PC-3 (cell line): ENCODE measurements around the gene FASLG. TPM values are rescaled to one million over a fixed set of nuclear protein-coding genes. Genes with fewer than 3 reads are reported as not detected.
"Not testable (repeated sequence)": the region's sequence is repeated elsewhere in the genome, so short reads cannot be mapped to it uniquely, and the experiment has no call there.

ENCODE experiments used
- ATAC-seq: fragments of 200-7000 bp; cut with Tn5 transposase; 2 replicates; pipeline ENCODE4 v1.9.1; 2020; ENCODE audit warnings: mild to moderate bottlenecking, moderate library complexity
- BruUV-seq: library from RNA; stranded (reverse); fragments of 400-500 nt; replicated peaks from 2 replicates; lab custom pipeline; 2021; lab: Mats Ljungman, UMichigan
- CTCF ChIA-PET: fragments of 300-600 bp; sonication (Branson Sonifier 250); formaldehyde crosslinking; loops from one replicate; lab custom pipeline; 2022; ENCODE audit warnings: antibody characterized with exemption; lab: Charles Lee
- POLR2A ChIA-PET: fragments of 300-600 bp; sonication (Branson Sonifier 250); formaldehyde crosslinking; loops from one replicate; lab custom pipeline; 2022; ENCODE audit warnings: antibody characterized with exemption; ENCODE audit not compliant: unreplicated experiment; lab: Charles Lee
- DNase-seq: peaks from one replicate; pipeline ENCODE4 v3.0.0-alpha.2; 2015
- H2AFZ ChIP-seq: fragments of 300-600 bp; sonication (generic); 2 replicates; pipeline ENCODE4 v1.6.0; 2016; ENCODE audit warnings: antibody characterized with exemption, low read length
- H3F3A ChIP-seq: fragments of 300-600 bp; sonication (generic); one replicate; pipeline ENCODE4 v1.6.0; 2017; ENCODE audit warnings: antibody characterized with exemption, low read length, control low read depth, mild to moderate bottlenecking; ENCODE audit not compliant: unreplicated experiment
- H3K27ac ChIP-seq: fragments of 300-600 bp; sonication (generic); 2 replicates; pipeline ENCODE4 v1.5.1; 2016; ENCODE audit warnings: mild to moderate bottlenecking, low read length
- H3K27me3 ChIP-seq: fragments of 300-600 bp; sonication (generic); 2 replicates; pipeline ENCODE4 v1.6.1; 2016; ENCODE audit warnings: low read length, mixed read lengths
- H3K36me3 ChIP-seq: fragments of 300-600 bp; sonication (generic); 2 replicates; pipeline ENCODE4 v1.6.1; 2016; ENCODE audit warnings: low read depth, mixed run types, low read length, mixed read lengths
- H3K4me1 ChIP-seq: fragments of 300-600 bp; sonication (generic); 2 replicates; pipeline ENCODE4 v1.5.1; 2016; ENCODE audit warnings: low read length; ENCODE audit not compliant: insufficient read depth
- H3K4me2 ChIP-seq: fragments of 300-600 bp; sonication (generic); 2 replicates; pipeline ENCODE4 v1.6.0; 2016; ENCODE audit warnings: low read length
- H3K4me3 ChIP-seq: fragments of 300-600 bp; sonication (generic); 2 replicates; pipeline ENCODE4 v1.5.1; 2016; ENCODE audit warnings: mild to moderate bottlenecking, low read length, mixed read lengths
- H3K79me2 ChIP-seq: fragments of 300-600 bp; sonication (generic); 2 replicates; pipeline ENCODE4 v1.6.1; 2017; ENCODE audit warnings: low read length, mixed read lengths
- H3K9ac ChIP-seq: fragments of 300-600 bp; sonication (generic); 2 replicates; pipeline ENCODE4 v1.6.0; 2016; ENCODE audit warnings: mild to moderate bottlenecking, low read length
- H3K9me2 ChIP-seq: fragments of 300-600 bp; sonication (generic); replicated peaks from 2 replicates; pipeline ENCODE4 v1.6.1; 2016; ENCODE audit warnings: mixed run types, low read length, mixed read lengths
- H3K9me3 ChIP-seq: fragments of 300-600 bp; sonication (generic); 2 replicates; pipeline ENCODE4 v1.6.1; 2016; ENCODE audit warnings: low read length, mixed read lengths
- H4K20me1 ChIP-seq: fragments of 300-600 bp; sonication (generic); 2 replicates; pipeline ENCODE4 v1.6.1; 2016; ENCODE audit warnings: low read length, mixed read lengths
- EZH2 ChIP-seq: fragments of 300-600 bp; sonication (generic); IDR thresholded peaks from one replicate; pipeline ENCODE4 v1.6.1; 2017; ENCODE audit warnings: antibody characterized with exemption, mild to moderate bottlenecking, low read length; ENCODE audit not compliant: unreplicated experiment
- EZH2phosphoT487 ChIP-seq: fragments of 300-600 bp; sonication (generic); IDR thresholded peaks from 2 replicates; pipeline ENCODE4 v1.6.1; 2018; ENCODE audit warnings: mild to moderate bottlenecking, antibody characterized with exemption, low read length, borderline replicate concordance
- intact Hi-C: fragments of 100-400 bp; cut with micrococcal nuclease; formaldehyde crosslinking; loops from 2 replicates; pipeline ENCODE4 v1.9.0; 2023
- total RNA-seq: library from RNA; depleted of rRNA; stranded (reverse); fragments of >200 nt; gene quantifications from 2 replicates; pipeline ENCODE4 v1.2.3, GENCODE V29; 2014
- TF ChIP-seq, protein P1 (sequence below): fragments of 300-600 bp; sonication (generic); conservative IDR thresholded peaks from 2 replicates; pipeline ENCODE4 v1.5.1; 2017; ENCODE audit warnings: antibody characterized with exemption, low read depth, mild to moderate bottlenecking, low read length

The FASLG gene
- total RNA-seq, 1 experiment from 2014 or later = 0.04 TPM

- no peaks in the 10 kb centered on the region for H3K27me3 ChIP-seq
- H3K79me2 ChIP-seq = no peaks in the 10 kb centered on the region
- no peak overlapping the region for H2AFZ ChIP-seq
- TF ChIP-seq EZH2 (no peak), EZH2phosphoT487 (no peak)
- TF ChIP-seq, protein P1, sequence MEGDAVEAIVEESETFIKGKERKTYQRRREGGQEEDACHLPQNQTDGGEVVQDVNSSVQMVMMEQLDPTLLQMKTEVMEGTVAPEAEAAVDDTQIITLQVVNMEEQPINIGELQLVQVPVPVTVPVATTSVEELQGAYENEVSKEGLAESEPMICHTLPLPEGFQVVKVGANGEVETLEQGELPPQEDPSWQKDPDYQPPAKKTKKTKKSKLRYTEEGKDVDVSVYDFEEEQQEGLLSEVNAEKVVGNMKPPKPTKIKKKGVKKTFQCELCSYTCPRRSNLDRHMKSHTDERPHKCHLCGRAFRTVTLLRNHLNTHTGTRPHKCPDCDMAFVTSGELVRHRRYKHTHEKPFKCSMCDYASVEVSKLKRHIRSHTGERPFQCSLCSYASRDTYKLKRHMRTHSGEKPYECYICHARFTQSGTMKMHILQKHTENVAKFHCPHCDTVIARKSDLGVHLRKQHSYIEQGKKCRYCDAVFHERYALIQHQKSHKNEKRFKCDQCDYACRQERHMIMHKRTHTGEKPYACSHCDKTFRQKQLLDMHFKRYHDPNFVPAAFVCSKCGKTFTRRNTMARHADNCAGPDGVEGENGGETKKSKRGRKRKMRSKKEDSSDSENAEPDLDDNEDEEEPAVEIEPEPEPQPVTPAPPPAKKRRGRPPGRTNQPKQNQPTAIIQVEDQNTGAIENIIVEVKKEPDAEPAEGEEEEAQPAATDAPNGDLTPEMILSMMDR = no peak
- ATAC-seq = no peak
- peaks cover 55% of the 10 kb centered on the region for H3K9me3 ChIP-seq
- ChIA-PET POLR2A (no interaction called here), CTCF (interaction anchor here (0.7 kb wide), 1 partner anchor 347 kb away, joined by 6 read pairs; no protein-coding TSS in a partner anchor)
- no peaks in the 10 kb centered on the region for H4K20me1 ChIP-seq
- BruUV-seq = no TSS peak
- H3K9me2 ChIP-seq = no peaks in the 10 kb centered on the region
- DNase-seq = no peak
- intact Hi-C loops = no loop called here
- H3K4me3 ChIP-seq = no peak overlapping the region
- H3K36me3 ChIP-seq = peaks cover 52% of the 10 kb centered on the region
- no peak overlapping the region for H3K27ac ChIP-seq
- H3K4me2 ChIP-seq = no peak overlapping the region
- H3K9ac ChIP-seq = no peak overlapping the region
- H3K4me1 ChIP-seq = no peaks in the 10 kb centered on the region
- H3F3A ChIP-seq = no peaks in the 10 kb centered on the region
Observed at GRCh38 chr1:172616636-172617035, 42.3 kb upstream of the FASLG start.

GRCh38 chr1:172620603-172621002 lies 38.3 kb upstream of the FASLG start:
- H3K27ac ChIP-seq = not testable (repeated sequence)

DNA sequence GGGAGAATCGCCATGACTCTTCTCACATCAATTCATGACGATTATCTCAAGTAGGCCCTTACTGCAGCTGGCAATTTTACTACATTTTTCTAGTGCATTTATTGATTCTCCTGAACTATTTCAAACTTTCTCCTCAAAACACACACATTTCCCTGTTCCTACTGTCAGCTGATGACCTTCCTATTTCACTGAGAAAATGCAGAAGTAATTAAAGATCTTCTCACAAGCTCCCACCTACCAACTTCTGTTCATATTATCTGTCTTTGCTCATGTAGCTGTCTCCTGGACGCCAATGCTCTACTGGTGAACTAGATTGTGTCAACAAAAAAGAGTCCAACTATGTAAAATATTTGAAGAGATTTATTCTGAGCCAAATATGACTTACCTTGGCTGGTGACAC lies 36.4 kb upstream of the FASLG start:
- intact Hi-C loops = no loop called here
- Histone ChIP-seq H2AFZ (no peak overlapping the region), H3F3A (no peaks in the 10 kb centered on the region), H3K9me2 (no peaks in the 10 kb centered on the region), H3K9me3 (peaks cover 48% of the 10 kb centered on the region), H3K79me2 (no peaks in the 10 kb centered on the region), H3K27ac (no peak overlapping the region), H4K20me1 (no peaks in the 10 kb centered on the region), H3K4me1 (no peaks in the 10 kb centered on the region), H3K36me3 (peaks cover 29% of the 10 kb centered on the region), H3K27me3 (no peaks in the 10 kb centered on the region), H3K9ac (no peak overlapping the region), H3K4me3 (no peak overlapping the region), H3K4me2 (no peak overlapping the region)
- TF ChIP-seq EZH2 (no peak), EZH2phosphoT487 (no peak)
- TF ChIP-seq, protein P1 = no peak
- ChIA-PET POLR2A (interaction anchor here (0.5 to 0.6 kb wide), 2 partner anchors 15 to 300 kb away, joined by 4 to 8 read pairs; no protein-coding TSS in a partner anchor), CTCF (no interaction called here)
- ATAC-seq = no peak
- no TSS peak for BruUV-seq
- no peak for DNase-seq

More at GRCh38 chr1:172620603-172621002, 38.3 kb upstream of the FASLG start:
- peaks cover 44% of the 10 kb centered on the region for H3K36me3 ChIP-seq
- H2AFZ ChIP-seq, H3F3A ChIP-seq, H3K79me2 ChIP-seq, intact Hi-C loops, H3K4me2 ChIP-seq, H3K9me2 ChIP-seq, H3K4me1 ChIP-seq, ATAC-seq, H3K4me3 ChIP-seq, H3K9ac ChIP-seq, POLR2A ChIA-PET, CTCF ChIA-PET, DNase-seq, H3K27me3 ChIP-seq, BruUV-seq, H4K20me1 ChIP-seq: not testable (repeated sequence)
- peaks cover 63% of the 10 kb centered on the region for H3K9me3 ChIP-seq
